ENCODE data around the gene CCND2. TPM values are rescaled to one million over a fixed set of nuclear protein-coding genes. Genes with fewer than 3 reads are reported as not detected.

The CCND2 gene
- total RNA-seq, 4 donors from 2014 or later: 46.4 to 88.8 (median 55.5) TPM

GRCh38 chr12:4283512-4284255 lies 10.1 kb downstream of the CCND2 start:
- Histone ChIP-seq H3K27me3 (no peaks in the 10 kb centered on the region), H3K9me3 (no peaks in the 10 kb centered on the region), H3K36me3 (peaks cover 58% of the 10 kb centered on the region), H3K4me3 (no peak overlapping the region), H3K4me1 (peaks cover 22% of the 10 kb centered on the region), H3K27ac (no peak overlapping the region)
- 48% methylated on average over 8 of the region's 12 CpGs for WGBS
- no peak for DNase-seq (ENCODE audit: low spot score in 2 of 2)
- no peak for TF ChIP-seq POLR2A (IDR thresholded peaks at IDR 0.05)
- no peak for TF ChIP-seq CTCF (IDR thresholded peaks at IDR 0.05)
- no peak for TF ChIP-seq EP300 (IDR thresholded peaks at IDR 0.05)
- TF ChIP-seq POLR2AphosphoS5 (IDR thresholded peaks at IDR 0.05): no peak

GRCh38 chr12:4284306-4284705 lies 10.7 kb downstream of the CCND2 start:
- no peak overlapping the region for H3K27ac ChIP-seq
- TF ChIP-seq EP300 (IDR thresholded peaks at IDR 0.05) (no peak), POLR2AphosphoS5 (IDR thresholded peaks at IDR 0.05) (no peak), POLR2A (IDR thresholded peaks at IDR 0.05) (no peak), CTCF (IDR thresholded peaks at IDR 0.05) (no peak)
- H3K4me3 ChIP-seq: no peak overlapping the region
- H3K27me3 ChIP-seq: no peaks in the 10 kb centered on the region
- no peaks in the 10 kb centered on the region for H3K9me3 ChIP-seq
- peaks cover 63% of the 10 kb centered on the region for H3K36me3 ChIP-seq
- WGBS: 88% methylated on average over 2 of the region's 4 CpGs
- no peak for DNase-seq (ENCODE audit: low spot score in 2 of 2)
- peaks cover 19% of the 10 kb centered on the region for H3K4me1 ChIP-seq

GRCh38 chr12:4285070-4285469 lies 11.5 kb downstream of the CCND2 start:
- H3K27ac ChIP-seq: no peak overlapping the region
- H3K9me3 ChIP-seq: no peaks in the 10 kb centered on the region
- H3K27me3 ChIP-seq: no peaks in the 10 kb centered on the region
- no peak overlapping the region for H3K4me3 ChIP-seq
- peaks cover 19% of the 10 kb centered on the region for H3K4me1 ChIP-seq
- DNase-seq (ENCODE audit: low spot score in 2 of 2): no peak
- WGBS: 90% methylated on average over 8 of the region's 8 CpGs
- H3K36me3 ChIP-seq: peaks cover 67% of the 10 kb centered on the region
- TF ChIP-seq POLR2A (IDR thresholded peaks at IDR 0.05) (no peak), POLR2AphosphoS5 (IDR thresholded peaks at IDR 0.05) (no peak), EP300 (IDR thresholded peaks at IDR 0.05) (no peak), CTCF (IDR thresholded peaks at IDR 0.05) (no peak)

- TF ChIP-seq CTCF (IDR thresholded peaks at IDR 0.05): no peak
- TF ChIP-seq POLR2A (IDR thresholded peaks at IDR 0.05): no peak
- no peak for TF ChIP-seq POLR2AphosphoS5 (IDR thresholded peaks at IDR 0.05)
- TF ChIP-seq EP300 (IDR thresholded peaks at IDR 0.05): no peak
- no peaks in the 10 kb centered on the region for H3K27me3 ChIP-seq
- H3K27ac ChIP-seq: no peak overlapping the region
- H3K36me3 ChIP-seq: peaks cover 62% of the 10 kb centered on the region
- peaks cover 12% of the 10 kb centered on the region for H3K4me1 ChIP-seq
- 76% methylated on average over 11 of the region's 12 CpGs for WGBS
- no peaks in the 10 kb centered on the region for H3K9me3 ChIP-seq
- peak; percentile 6 to 66 for DNase-seq (ENCODE audit: low spot score in 2 of 2)
- no peak overlapping the region for H3K4me3 ChIP-seq
Observed at GRCh38 chr12:4286228-4286627, 12.7 kb downstream of the CCND2 start.

GRCh38 chr12:4286771-4287317 lies 13.3 kb downstream of the CCND2 start:
- Histone ChIP-seq H3K4me3 (no peak overlapping the region), H3K27me3 (no peaks in the 10 kb centered on the region), H3K27ac (no peak overlapping the region), H3K4me1 (peaks cover 12% of the 10 kb centered on the region), H3K9me3 (no peaks in the 10 kb centered on the region), H3K36me3 (peaks cover 58% of the 10 kb centered on the region)
- TF ChIP-seq POLR2AphosphoS5 (IDR thresholded peaks at IDR 0.05): no peak
- TF ChIP-seq CTCF (IDR thresholded peaks at IDR 0.05): no peak
- no peak for TF ChIP-seq POLR2A (IDR thresholded peaks at IDR 0.05)
- no peak for TF ChIP-seq EP300 (IDR thresholded peaks at IDR 0.05)
- DNase-seq (ENCODE audit: low spot score in 2 of 2): peak in 1 of 2 donors; percentile 26
- 67% methylated on average over 14 of the region's 14 CpGs for WGBS
